Testis (tissue), 2 donors: Measurements from ENCODE around the gene NADK.

ENCODE experiments used
- POLR2A ChIP-seq: fragments of 450-650 bp; IDR thresholded peaks from one replicate; pipeline ENCODE4 v1.6.1; 2017; ENCODE audit warnings: antibody characterized with exemption, mild to moderate bottlenecking, moderate library complexity
- TF ChIP-seq, protein P1 (sequence below), 3 experiments: fragments of 450-650 bp in 2 of 3; fragments of 200-600 bp in 1 of 3; sonication (generic) in 1 of 3; IDR thresholded peaks; one replicate each; pipeline ENCODE4 v1.5.1; 2016 to 2019; ENCODE audit warnings: antibody characterized with exemption in 3 of 3, mild to moderate bottlenecking in 2 of 3, moderate library complexity in 1 of 3

DNA sequence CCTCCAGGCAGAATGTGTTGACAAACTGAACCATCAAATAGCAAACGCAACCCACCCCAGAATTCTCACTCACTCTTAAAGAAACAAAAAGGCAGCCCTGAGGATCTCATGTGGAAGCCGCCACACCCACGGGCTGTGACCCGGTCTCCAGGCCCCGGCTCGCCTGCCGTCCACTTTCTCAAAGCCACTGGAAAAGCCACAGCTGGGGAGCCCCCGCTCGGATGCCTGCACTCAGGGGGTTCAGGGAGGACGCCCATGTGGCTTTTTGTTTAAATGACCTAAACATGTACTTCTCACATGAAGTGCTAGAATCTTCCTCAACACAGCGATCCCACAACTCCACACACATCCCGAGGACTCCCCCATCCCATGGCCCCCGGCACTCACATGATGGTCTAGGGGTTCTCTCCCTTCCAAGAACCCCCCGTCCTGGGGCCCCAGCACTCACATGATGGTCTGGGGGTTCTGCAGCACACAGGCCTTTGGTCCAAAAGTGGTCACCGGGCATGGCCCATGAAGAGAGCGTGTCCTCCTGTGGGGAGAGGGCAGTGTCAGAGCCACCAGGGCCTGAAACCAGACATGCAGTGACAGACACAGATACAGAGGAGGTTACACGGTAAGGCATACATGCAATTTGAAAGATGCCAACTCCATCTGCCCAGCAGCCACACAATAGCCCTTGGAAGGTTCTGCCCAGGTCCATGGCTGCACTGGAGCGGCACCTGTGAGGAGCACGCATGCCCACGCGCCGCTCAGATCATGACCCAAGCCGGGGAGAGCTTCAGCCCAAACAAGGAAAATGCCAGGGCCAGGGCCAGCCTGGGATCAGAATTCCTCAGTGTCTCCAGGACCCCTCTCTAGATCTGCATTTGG is 16.5 kb downstream of the NADK start:
- TF ChIP-seq, protein P1, sequence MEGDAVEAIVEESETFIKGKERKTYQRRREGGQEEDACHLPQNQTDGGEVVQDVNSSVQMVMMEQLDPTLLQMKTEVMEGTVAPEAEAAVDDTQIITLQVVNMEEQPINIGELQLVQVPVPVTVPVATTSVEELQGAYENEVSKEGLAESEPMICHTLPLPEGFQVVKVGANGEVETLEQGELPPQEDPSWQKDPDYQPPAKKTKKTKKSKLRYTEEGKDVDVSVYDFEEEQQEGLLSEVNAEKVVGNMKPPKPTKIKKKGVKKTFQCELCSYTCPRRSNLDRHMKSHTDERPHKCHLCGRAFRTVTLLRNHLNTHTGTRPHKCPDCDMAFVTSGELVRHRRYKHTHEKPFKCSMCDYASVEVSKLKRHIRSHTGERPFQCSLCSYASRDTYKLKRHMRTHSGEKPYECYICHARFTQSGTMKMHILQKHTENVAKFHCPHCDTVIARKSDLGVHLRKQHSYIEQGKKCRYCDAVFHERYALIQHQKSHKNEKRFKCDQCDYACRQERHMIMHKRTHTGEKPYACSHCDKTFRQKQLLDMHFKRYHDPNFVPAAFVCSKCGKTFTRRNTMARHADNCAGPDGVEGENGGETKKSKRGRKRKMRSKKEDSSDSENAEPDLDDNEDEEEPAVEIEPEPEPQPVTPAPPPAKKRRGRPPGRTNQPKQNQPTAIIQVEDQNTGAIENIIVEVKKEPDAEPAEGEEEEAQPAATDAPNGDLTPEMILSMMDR (IDR thresholded peaks at IDR 0.05): no peak
- no peak for TF ChIP-seq POLR2A
